Inferior parietal cortex (tissue), 1 donor: ENCODE results near the gene UBAP1L.

Experiments used
- DNase-seq: peaks from one replicate; pipeline ENCODE4 v3.0.0-alpha.2; 2016; ENCODE audit errors: extremely low spot score

Gene UBAP1L

GRCh38 chr15:65066635-65067316, 48.2 kb downstream of the UBAP1L start:
- DNase-seq = no peak

DNA sequence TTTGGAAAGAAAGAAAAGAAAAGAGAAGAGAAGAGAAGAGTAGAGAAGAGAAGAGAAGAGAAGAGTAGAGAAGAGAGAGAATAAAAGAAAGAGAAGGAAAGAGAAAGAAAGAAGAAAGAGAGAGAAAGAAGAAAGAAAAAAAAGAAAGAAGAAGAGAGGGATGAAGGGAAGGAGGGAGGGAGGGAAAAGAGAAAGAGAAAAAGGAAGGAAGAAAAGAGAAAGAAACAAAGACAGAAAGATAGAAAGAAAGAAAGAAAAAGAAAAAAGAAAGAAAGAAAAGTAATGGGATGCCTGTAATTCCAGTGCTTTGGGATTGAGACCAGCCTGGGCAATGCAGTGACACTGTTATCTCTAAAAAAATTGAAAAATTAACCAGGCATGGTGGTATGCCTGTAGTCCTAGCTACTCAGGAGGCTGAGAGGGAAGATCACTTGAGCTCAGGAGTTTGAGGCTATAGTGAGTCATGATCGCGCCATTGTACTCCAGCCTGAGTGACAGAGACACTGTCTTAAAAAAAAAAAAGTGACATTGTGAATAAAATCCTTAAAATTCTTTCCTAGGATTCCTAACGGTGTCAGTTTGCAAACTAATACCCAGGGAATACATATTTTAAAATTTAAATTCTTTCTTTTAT, 48.9 kb downstream of the UBAP1L start:
- DNase-seq = no peak

DNA sequence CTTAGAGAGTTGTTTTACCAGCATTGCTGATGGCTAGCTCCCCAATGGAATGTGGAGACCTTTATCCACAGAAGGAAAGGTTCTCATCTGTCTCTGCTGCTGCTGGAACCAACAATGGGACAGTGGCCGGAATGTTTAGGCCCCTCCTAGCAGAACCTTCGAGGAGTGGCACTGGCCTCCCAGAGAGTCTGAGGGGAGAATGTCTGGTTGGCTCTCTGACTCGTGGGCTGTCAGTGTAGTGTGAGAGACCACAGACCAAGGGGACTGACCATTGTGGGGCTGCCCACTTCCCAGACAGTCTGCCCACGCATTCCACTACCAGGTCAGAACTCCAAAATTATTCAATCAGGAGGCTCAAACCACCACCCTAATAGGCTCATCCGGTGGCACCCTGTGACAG, 52.3 kb downstream of the UBAP1L start:
- DNase-seq = no peak

DNA sequence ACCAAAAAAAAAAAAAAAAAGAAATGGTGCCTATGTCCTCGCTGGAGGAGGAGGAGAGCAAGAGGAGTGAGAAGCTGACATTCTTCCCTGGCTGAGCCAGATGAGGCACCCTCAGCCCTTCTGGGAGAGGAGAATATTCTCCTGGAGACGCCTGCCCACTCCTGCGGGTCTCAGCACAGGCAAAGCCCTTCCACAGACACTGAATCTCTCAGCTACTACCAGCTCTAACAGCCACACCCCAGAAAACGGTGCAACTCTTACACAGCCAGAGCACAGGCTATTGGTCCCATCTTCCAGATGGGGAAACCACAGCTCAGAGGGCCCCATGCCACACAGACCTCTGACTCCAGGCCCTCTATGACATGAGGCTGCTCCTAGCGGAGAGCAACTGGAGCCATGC, 52.9 kb downstream of the UBAP1L start:
- DNase-seq = no peak

DNA sequence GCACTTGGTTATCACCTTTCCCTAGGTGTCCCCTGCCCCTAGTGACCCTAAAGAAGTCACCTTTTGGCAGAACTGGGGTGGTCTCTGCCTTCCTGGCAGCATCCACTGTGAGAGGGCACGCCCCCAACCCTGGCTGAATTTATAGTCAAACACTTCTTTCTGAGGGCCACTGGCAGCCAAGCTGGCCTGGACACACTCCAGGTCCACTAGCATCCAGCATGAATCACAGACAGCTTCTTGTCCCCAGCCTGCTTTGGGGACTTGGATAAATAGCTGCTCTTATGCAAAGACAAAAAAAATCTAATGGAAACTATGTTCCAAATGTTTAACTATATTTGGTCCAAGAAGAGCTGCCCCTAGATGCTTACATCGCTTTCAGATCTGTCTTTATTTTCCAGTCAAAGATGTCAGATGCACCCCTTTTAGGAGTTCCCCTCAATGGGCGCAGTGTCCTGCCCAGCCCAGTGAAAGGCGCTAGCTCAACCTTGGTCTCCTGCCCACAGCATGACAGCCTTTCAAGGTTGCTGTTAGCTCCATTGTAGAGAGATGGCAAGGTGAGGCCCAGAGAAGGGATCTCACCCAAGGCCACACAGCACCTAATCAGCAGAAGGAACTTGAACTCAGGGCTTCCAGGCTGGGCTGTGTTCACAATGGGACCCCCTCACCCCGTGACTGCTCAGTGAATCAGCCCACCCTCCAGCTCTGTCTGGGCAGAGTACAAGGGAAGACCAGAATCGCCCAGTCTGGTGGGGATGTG, 54.2 kb downstream of the UBAP1L start:
- peak; percentile 58 for DNase-seq

DNA sequence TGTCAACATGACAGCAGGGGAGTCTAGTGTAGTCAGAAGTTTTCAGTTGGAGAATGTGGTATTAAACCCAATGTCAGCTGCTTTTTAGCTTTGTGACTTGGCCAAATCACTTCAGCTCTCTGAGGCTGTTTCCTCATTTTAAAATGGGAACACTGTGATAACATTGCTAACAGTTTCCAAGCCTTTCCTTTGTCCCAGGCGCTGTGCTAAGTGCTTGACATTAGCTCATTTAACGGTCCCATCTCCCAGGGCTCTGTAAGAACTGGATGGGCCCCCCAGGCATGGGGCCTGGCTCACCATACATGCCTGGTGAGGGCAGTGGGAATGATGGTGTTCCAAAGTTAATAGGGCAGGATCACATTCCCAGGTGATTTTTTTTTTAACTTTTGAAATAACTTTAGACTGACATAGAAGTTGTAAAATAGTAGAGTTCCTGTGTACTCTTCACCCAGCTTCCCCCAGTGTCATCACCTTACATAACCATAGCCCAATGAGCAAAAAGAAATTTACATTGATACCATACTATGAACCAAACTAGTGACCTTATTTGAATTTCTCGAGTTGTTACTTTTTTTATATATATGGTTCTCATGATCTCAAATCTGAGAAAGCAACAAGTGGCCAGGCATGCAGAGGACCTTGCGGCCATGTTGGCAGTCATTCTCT, 54.9 kb downstream of the UBAP1L start:
- no peak for DNase-seq

GRCh38 chr15:65059369-65059750, 55.6 kb downstream of the UBAP1L start:
- no peak for DNase-seq

DNA sequence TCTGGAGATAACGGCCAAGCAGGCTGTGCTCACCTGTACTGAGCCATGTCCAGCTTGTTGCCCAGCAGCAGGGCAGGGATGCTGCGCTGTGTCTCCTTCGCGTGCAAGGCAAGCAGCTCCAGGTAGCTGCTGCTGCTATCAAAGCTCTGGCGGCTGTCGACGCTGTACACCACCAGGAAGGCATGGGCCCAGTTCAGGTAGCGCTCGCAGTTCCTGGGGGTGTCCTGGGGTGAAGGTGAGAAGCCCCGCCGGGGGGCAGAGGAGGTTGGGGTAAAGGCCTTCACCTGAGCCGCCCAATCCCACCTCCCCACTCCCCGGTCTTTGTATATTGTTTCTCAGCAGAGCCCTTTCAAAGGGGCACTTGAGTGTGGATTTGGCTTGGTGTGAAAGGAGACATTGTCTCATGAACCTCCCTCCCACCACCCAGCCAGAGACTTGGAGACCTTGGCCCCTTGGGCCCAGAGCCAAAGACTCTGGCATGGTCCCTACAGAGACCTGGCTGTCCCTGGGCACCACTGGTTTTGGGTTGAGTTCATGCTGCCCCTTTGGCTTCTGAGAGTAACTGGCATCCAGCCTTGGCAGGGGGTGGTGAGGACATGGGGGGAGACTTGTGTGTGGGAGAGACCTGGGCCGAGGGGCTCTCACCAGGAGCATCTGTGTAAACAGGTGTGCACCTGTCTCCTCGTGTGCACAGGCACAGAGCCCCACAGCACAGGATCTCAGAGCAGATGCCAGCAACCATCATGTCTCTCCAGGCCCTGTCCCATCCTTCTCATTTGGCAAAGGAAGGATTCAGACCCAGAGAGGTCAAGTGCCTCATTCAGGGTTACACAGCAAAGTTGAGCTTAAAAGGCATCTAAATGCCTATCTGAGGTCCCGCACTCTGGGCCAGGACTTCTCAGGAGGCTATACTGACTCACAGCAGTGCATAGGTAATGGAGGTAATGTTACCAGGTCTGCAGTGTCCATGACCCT, 56.3 kb downstream of the UBAP1L start:
- no peak for DNase-seq

DNA sequence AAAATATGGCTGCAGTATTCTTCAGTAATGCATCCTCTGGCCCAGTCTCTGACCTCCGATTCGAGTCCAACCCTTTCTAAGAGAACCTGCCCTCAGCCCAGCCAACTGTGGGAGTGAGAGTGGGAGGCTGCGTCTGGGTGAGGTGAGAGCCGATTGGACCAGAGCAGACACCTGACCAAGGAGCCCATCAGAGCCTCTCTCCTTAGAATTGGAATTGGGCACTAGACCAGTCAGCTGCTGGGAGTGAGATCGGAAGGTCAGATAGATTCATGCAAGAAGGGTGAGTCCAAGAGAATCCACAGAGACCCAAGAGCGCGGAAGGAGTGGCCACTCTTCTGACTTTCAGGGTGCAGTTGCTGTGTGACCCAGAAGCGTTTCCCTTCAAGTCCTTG, 57.5 kb downstream of the UBAP1L start:
- no peak for DNase-seq

DNA sequence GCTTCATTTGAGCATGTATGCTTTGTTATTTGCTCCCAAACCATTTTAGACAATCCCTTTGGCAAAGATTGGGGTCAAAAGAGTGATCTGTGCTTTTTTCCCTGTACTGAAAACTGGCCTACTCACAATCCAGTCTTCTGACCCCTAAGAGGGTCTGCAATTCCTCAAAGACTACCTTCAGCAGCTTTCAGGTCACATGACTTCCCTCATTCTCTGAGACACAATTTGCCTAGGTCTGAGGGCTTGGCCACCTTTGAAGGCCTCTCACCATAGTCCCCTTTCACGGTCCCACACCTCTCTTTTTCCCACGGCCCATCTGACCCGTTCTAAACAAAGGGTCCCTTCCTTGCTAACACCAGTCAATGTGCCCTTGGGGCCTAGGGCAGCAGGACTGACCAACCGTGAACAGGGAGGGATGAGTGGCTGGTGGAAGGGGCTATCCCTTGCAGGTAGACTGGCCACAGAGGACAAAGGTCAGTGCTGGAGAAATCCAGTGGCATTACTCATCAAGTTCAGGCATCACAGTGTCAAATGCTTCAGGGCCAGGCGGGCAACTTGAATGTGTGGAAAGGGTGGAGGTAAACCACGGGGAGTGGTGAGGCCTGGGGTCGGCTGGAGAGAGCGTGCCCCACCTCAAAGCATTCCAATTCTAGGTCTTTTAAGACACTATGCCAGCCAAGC, 58.0 kb downstream of the UBAP1L start:
- DNase-seq = no peak

GRCh38 chr15:65056106-65056505, 58.9 kb downstream of the UBAP1L start:
- DNase-seq = no peak

DNA sequence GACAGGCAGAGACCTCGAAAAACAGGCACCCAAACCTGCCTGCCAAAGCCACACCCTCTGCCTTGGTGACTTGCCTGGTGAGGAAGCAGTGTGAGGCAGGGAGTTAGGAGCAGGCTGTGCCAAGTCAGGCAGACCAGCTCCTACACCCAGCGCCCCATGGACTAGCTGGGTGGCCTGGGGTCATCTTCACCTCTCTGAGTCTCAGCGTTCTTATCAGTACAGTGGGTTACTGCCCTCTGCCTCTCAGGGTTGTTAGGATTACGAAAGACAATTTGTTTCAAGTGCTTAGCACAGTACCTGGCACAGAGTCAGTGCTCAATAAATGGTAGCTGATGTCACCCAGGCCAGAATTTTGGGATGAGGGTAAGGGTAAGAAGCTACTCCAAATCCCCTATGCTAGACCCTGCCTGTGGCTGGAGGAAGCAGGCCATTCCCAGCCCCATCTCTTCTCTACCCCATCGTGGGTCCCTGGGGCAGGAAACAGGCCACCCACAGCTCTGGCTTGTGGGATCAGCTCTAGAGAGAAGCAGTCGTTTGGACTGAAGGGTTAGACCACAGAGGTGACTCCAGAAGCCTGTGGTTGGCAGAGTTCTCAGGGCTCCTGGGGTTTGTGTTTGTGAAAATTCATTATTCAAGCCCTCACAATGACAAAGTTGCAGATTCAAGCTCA, 59.7 kb downstream of the UBAP1L start:
- DNase-seq = no peak

DNA sequence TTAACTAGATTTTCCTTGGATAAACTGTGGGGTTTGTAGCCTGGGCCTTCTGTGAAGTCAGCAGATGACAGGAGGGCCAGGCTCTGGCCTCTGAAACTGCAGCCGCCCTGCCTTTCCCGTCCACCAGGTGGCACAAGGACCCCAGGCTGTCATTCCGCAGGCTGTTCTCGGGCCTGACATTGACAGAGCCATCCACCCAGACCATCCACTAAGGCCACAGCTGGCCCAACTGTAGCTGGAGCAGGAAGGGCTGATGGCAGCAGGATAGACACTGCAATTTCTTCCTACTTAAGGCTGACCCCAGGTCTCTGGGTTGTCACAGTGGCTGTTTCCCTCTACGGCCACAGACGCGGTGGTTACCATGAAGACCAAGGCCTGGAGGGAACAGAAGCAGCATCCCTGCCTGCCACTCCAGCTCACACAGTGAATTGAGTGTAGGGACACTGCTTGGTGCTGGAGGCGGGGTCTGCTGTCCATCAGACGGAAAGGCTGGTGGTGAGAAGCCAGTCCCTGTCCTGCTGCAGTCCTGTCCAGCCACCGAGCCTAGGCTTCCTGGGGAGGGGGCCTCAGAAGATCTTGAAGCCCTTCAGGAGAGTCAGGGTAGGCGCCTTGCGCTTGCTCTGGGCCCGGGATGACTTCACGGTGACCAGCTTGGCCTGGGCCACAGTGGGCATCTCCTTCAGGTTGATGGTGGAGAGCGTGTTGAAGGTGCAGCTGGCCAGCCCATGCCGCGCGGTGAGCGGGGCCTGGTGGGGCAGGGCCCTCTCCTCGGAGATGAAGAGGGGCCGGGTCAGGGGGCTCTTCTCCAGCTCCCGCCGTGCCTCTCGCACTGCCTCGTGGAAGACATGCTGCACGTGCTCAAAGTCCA, 60.4 kb downstream of the UBAP1L start:
- DNase-seq = peak; percentile 80

- no peak for DNase-seq
Measured at GRCh38 chr15:65052956-65053355, 62.0 kb downstream of the UBAP1L start.

DNA sequence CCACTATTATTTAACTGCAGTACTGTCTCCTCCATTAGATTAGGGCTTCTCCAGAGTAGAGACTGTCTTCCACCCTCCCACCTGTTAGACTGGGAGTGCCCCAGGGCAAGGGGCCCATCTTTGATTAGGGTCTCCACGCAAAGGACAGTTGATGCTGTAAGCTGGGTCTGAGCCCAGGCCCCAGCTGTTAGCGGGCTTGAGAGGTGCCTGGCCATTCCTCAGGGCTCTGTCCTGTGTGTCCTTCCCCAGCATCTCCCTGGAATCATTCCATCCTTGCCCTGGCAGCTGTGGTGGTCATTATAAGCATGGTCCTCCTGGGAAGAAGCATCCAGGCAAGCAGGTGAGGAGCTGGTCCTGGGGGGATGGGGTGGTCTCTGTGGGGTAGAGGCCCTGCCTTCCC, 63.7 kb downstream of the UBAP1L start:
- DNase-seq = no peak

DNA sequence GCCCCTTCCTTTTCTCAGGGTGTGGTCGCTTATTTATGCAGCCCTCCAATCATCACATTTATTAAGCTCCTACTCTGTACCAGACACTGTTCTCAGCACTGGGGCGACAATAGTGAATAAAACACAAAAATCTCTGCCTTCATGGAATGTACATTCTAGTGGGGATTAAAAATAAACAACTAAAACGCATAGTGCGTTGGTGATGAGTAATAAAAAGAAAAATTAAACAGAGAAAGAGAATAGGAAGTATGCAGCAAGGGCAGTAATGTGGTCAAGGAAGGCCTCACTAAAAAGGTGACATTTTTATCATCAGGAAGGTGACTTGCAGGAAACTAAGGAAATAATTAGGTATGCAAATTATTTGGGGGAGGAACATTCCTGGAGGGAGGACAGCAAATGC, 64.7 kb downstream of the UBAP1L start:
- DNase-seq = no peak

GRCh38 chr15:65049418-65049840, 65.6 kb downstream of the UBAP1L start:
- peak; percentile 95 for DNase-seq

- DNase-seq = no peak
Measured at GRCh38 chr15:65048241-65048640, 66.8 kb downstream of the UBAP1L start.
